DMS114 treated with DMSO at 0.1 percent for 48 hours (cell line): ENCODE results near the gene TTLL13.
"Not testable (repeated sequence)": the region's sequence is repeated elsewhere in the genome, so short reads cannot be mapped to it uniquely, and the experiment has no call there.

Experiments used
- DNase-seq: peaks from one replicate; lab custom pipeline; 2025; ENCODE audit not compliant: unreplicated experiment; lab: John Stamatoyannopoulos, UW

TTLL13 gene

GRCh38 chr15:90280743-90281142 is 31.4 kb downstream of the TTLL13 start:
- DNase-seq = not testable (repeated sequence)

- not testable (repeated sequence) for DNase-seq
Observed at GRCh38 chr15:90281637-90282036, 32.3 kb downstream of the TTLL13 start.

- peak; percentile 57 for DNase-seq
Observed at GRCh38 chr15:90286678-90287077, 37.3 kb downstream of the TTLL13 start.

GRCh38 chr15:90287101-90287500 is 37.7 kb downstream of the TTLL13 start:
- no peak for DNase-seq

GRCh38 chr15:90287946-90288345 is 38.6 kb downstream of the TTLL13 start:
- no peak for DNase-seq

- no peak for DNase-seq
Observed at GRCh38 chr15:90291679-90292356, 42.5 kb downstream of the TTLL13 start.

GRCh38 chr15:90293040-90293810 is 43.9 kb downstream of the TTLL13 start:
- peak; percentile 40 for DNase-seq

- no peak for DNase-seq
Observed at GRCh38 chr15:90294159-90294558, 44.8 kb downstream of the TTLL13 start.

- no peak for DNase-seq
Observed at GRCh38 chr15:90294601-90295269, 45.4 kb downstream of the TTLL13 start.

GRCh38 chr15:90295270-90295648 is 45.9 kb downstream of the TTLL13 start:
- DNase-seq = no peak

GRCh38 chr15:90296316-90296884 is 47.0 kb downstream of the TTLL13 start:
- not testable (repeated sequence) for DNase-seq

- no peak for DNase-seq
Observed at GRCh38 chr15:90297021-90297420, 47.7 kb downstream of the TTLL13 start.

GRCh38 chr15:90300541-90300940 is 51.2 kb downstream of the TTLL13 start:
- DNase-seq = no peak

GRCh38 chr15:90300988-90301706 is 51.8 kb downstream of the TTLL13 start:
- DNase-seq = no peak

GRCh38 chr15:90301707-90302300 is 52.4 kb downstream of the TTLL13 start:
- DNase-seq = no peak

- DNase-seq = not testable (repeated sequence)
Observed at GRCh38 chr15:90305355-90305754, 56.0 kb downstream of the TTLL13 start.

- no peak for DNase-seq
Observed at GRCh38 chr15:90305932-90306331, 56.6 kb downstream of the TTLL13 start.

GRCh38 chr15:90306560-90306959 is 57.2 kb downstream of the TTLL13 start:
- no peak for DNase-seq

GRCh38 chr15:90307661-90308060 is 58.3 kb downstream of the TTLL13 start:
- no peak for DNase-seq

- DNase-seq = no peak
Observed at GRCh38 chr15:90309020-90309419, 59.7 kb downstream of the TTLL13 start.
